Fibroblast of villous mesenchyme (primary cell): ENCODE results near the gene FOXK1. TPM values are rescaled to one million over a fixed set of nuclear protein-coding genes. Genes with fewer than 3 reads are reported as not detected.
A peak's percentile ranks its signal among the peaks of the same experiment; 100 is the strongest.

Experiments used
- DNase-seq: peaks from one replicate; pipeline ENCODE4 v3.0.0-alpha.2; 2010; ENCODE audit warnings: low read depth
- H3K4me3 ChIP-seq: 2 replicates; pipeline ENCODE4 v1.5.1; 2011; ENCODE audit warnings: low read depth, mild to moderate bottlenecking, low read length
- total RNA-seq: library from RNA; depleted of rRNA; stranded (reverse); fragments of >200 nt; gene quantifications from 2 replicates; pipeline ENCODE4 v1.2.3, GENCODE V29; 2012
- TF ChIP-seq, protein P1 (sequence below): IDR thresholded peaks from 2 replicates; pipeline ENCODE4 v1.5.1; 2012; ENCODE audit warnings: low read depth, mild to moderate bottlenecking, low read length; ENCODE audit not compliant: insufficient read depth

FOXK1 gene
- total RNA-seq, 1 donor, result 32.8 TPM

DNA sequence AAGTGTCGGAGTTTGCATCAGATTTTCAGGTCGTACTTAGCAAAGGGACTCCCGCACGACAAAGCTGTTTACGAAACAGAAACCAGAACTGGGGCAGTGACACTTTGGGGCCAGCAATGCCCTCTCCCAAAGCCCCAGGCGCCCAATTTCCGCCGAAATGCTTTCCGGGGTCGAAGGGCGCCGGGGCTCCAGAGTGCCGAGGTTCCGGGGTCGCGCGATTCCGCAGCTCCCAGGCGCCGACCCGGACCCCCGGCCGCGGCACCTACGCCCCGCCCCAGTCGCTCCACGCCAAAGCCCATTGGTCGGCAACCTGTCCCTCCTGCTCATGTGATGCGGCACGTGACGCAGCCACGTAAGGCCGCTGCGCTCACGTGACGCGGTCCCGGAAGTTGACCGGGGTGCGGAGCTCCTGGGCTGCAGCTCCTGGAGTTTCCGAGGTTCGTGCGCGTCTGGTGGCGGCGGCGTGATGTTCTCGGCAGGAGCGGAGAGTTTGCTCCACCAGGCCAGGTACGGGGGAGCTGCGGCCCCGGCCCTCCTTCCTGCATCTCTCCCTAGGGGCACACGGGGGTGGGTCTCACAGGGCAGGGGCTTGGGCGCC is 93.3 kb downstream of the FOXK1 start, which contains the start of gene AP5Z1:
Gene AP5Z1 (plus strand): TSS at position 374 of the 598 bp plus-strand sequence. CDS start 93 bp downstream, at position 467.
- peak within 1 kb of the TSS; percentile 97 for H3K4me3 ChIP-seq
- TF ChIP-seq, protein P1, sequence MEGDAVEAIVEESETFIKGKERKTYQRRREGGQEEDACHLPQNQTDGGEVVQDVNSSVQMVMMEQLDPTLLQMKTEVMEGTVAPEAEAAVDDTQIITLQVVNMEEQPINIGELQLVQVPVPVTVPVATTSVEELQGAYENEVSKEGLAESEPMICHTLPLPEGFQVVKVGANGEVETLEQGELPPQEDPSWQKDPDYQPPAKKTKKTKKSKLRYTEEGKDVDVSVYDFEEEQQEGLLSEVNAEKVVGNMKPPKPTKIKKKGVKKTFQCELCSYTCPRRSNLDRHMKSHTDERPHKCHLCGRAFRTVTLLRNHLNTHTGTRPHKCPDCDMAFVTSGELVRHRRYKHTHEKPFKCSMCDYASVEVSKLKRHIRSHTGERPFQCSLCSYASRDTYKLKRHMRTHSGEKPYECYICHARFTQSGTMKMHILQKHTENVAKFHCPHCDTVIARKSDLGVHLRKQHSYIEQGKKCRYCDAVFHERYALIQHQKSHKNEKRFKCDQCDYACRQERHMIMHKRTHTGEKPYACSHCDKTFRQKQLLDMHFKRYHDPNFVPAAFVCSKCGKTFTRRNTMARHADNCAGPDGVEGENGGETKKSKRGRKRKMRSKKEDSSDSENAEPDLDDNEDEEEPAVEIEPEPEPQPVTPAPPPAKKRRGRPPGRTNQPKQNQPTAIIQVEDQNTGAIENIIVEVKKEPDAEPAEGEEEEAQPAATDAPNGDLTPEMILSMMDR, result no peak
- peak; percentile 97 for DNase-seq

DNA sequence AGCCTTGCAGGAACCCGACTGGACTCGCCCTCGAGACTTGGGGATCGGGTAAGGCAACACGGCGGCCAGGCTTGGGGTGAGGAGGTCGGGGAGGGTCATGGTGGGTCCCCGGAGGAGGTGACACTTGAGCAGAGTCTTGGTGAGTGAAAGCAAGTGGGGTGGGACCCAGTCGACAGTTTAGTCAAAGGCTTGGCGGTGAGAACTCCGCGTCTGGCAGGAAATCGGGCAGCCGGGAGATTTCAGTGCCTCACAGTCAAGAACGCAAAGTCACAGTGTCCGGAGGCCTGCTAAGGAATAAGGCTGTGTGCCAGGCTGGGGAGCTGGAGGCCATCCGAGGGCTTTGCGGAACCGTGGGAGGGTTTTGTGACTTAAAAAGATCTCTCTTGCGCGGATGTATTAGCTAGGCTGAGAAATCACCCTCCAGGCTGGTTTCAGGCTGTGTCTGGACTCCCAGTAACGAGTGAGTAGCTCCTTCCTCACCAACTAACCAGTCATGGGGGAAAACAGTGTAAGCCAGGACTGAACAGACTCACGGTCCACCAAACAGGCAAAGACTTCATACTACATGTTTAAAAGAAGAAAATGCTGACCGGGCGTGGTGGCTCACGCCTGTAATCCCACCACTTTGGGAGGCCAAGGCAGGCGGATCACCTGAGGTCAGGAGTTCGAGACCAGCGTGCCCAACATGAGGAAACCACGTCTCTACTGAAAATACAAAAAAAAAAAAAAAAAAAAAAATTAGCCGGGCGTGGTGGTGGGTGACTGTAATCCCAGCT is 93.9 kb downstream of the FOXK1 start:
- TF ChIP-seq, protein P1, result no peak
- peak; percentile 68 for DNase-seq

DNA sequence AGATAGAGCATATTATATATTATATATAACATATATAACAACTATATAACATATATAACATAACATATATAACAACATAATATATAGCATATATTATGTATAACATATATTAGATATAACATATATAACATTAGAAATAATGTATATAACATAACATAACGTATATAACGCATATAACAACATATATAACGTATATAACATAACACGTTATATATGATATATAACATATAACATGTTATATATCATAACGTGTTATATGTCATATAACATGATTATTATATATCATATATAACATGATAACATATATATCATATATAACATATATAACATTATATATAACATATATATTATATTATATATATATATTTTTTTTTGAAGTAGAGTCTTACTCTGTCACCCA is 97.0 kb downstream of the FOXK1 start:
- TF ChIP-seq, protein P1, result no peak
- H3K4me3 ChIP-seq, result no peak overlapping the region

More for the DNA sequence above, 93.9 kb downstream of the FOXK1 start:
- H3K4me3 ChIP-seq, result peak overlapping the region; percentile 97

DNA sequence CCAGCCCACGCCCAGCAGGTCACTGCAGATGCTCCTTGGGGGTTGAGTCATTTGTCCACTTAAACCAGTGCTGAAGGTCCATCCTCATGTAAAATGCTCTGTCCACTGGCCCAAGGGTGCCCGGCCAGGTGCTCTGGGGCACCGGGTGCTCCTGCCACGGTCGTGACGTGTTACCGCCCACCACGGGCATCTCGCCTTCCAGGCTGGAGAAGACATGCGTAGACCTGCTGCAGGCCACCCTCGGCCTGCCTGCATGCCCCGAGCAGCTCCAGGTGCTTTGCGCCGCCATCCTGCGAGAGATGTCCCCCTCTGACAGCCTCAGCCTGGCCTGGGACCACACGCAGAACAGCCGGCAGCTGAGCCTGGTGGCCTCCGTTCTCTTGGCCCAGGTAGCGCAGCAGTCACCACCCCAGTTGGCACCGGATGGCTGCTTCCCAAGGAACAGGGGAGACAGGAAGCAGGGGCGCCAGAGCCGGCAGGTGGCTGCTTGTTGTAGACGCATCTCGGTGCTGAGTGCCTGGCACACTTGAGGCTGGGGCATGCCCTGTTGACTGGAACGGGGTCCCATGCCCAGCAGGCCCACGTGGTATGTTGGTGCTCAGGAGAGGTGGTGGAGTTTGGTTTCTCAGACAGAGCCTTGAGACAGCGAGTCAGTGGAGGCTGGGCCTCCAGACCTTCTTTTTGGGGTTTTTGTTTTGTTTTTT is 99.4 kb downstream of the FOXK1 start:
- no peak for DNase-seq
- no peak overlapping the region for H3K4me3 ChIP-seq
- TF ChIP-seq, protein P1, result no peak

More for the DNA sequence above, 97.0 kb downstream of the FOXK1 start:
- no peak for DNase-seq

DNA sequence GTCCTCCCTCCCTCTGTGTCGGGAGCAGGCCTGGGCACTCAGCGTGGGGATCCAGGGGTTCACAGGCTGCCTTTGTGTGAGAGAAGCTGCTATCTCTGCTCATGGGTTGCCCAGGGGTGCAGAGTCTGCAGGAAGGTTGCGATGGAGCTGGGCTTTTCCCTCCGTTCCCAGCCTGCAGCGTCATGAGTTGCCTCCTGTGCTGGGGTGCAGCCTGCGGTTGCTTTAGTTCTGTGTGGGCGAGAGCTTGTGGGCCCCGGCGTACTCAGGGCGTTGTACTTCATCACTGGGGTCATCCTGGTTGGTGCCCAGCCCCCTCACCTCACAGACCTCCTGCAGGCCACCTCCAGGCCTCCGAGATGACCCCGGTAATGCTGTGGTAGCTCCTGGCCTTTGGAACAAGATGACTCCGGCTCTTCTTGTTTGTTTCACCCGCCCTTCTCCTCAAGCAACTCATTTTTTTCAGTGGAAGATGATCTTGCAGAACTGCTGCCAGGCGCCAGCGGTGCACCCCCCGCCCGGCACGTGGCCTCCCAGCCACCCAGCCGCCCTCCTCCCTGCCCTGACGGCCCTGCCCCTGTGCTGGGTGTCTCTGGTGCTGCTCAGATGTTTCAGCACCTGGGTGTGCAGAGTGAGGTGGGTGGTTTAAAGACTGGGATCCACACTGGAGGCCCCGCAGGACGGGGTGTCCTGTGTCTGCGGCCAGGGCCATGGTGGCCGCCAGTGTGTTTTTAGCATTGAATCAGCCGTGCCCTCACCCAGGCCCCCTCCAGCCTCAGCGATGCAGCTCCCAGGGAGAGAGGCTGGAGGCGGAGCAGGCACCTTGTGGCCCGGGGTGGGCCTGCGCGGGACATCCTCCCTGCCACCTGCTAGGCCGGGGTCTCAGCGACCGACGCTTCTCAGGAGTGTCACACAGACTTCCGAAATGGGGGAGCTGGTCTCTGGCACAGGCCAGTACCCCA is 100.5 kb downstream of the FOXK1 start:
- TF ChIP-seq, protein P1, result no peak
- no peak for DNase-seq
- no peak overlapping the region for H3K4me3 ChIP-seq

DNA sequence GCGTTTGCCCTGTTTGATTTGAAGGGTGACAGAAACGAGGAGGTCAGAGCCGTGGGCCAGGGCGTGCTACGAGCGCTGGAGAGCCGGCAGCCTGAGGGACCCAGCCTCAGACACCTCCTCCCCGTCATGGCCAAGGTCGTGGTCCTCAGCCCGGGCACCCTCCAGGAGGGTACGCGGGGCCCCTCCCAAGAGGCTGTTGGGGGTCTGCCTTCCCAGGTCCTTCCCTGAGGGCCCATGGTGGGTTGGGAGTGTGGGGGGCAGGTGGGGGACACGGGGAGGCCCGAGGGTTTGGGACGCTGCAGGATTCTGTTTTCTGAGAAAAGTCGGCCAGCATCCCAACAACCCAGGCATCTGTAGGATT is 101.2 kb downstream of the FOXK1 start:
- DNase-seq, result no peak
- H3K4me3 ChIP-seq, result no peak overlapping the region
- TF ChIP-seq, protein P1, result no peak
